ENCODE measurements around the gene ACADVL. TPM values are rescaled to one million over a fixed set of nuclear protein-coding genes. Genes with fewer than 3 reads are reported as not detected.
A peak's percentile ranks its signal among the peaks of the same experiment; 100 is the strongest.
"Not testable (repeated sequence)": the region's sequence is repeated elsewhere in the genome, so short reads cannot be mapped to it uniquely, and the experiment has no call there.

Gene ACADVL
- total RNA-seq, 1 experiment from 2014 or later, result 305 TPM

- no peaks in the 10 kb centered on the region for H3K27me3 ChIP-seq (ENCODE audit: control insufficient read depth, insufficient read depth, low read length)
- H3K27ac ChIP-seq (ENCODE audit: low read length), result peak overlapping the region; percentile 99
- peaks cover 14% of the 10 kb centered on the region for H3K4me1 ChIP-seq (ENCODE audit: control insufficient read depth, insufficient read depth, low read length)
- H3K36me3 ChIP-seq (ENCODE audit: control insufficient read depth, insufficient read depth, low read length), result peaks cover 7% of the 10 kb centered on the region
- DNase-seq (ENCODE audit: low read depth, low spot score) (peak; percentile 91), ATAC-seq (peak; percentile 57)
- no peak for TF ChIP-seq REST (IDR thresholded peaks at IDR 0.05; ENCODE audit: insufficient read depth in 1 of 2, low read depth in 2 of 2, low read length in 1 of 2)
- peak; percentile 92 for TF ChIP-seq POLR2AphosphoS5 (IDR thresholded peaks at IDR 0.05; ENCODE audit: low read depth, low read length)
- TF ChIP-seq TCF7L2 (IDR thresholded peaks at IDR 0.05; ENCODE audit: low read depth, low read length), result peak; percentile 49; the same call in 1 of the 2 replicates
- peak; percentile 98; the same call in 1 of the 2 replicates for TF ChIP-seq SIN3A (IDR thresholded peaks at IDR 0.05; ENCODE audit: borderline replicate concordance, insufficient read depth, low read depth, low read length)
- no peak; the same call in 1 of the 2 replicates for TF ChIP-seq CTCF (IDR thresholded peaks at IDR 0.05)
- POLR2A ChIA-PET, result no interaction called here
- intact Hi-C loops (cut with micrococcal nuclease; ENCODE audit: unreplicated experiment), result no loop called here
- H3K4me3 ChIP-seq (ENCODE audit: low read depth in 2 of 2, low read length in 2 of 2), result peak overlapping the region; percentile 87 to 92
- in situ Hi-C loops (cut with HindIII; ENCODE audit: low pct_unique_long_range_greater_than_20kb, low sequenced_read_pairs), result no loop called here
- CTCF ChIA-PET, result interaction anchor here (0.7 kb wide), 1 partner anchor 207 kb away, joined by 3 read pairs; no protein-coding TSS in a partner anchor
- no peaks in the 10 kb centered on the region for H3K9me3 ChIP-seq (ENCODE audit: control insufficient read depth, insufficient read depth, low read depth, low read length)
- no TSS peak for BruUV-seq (replicated peaks)
These were observed 23.1 kb downstream of the ACADVL start for GRCh38 chr17:7242717-7243452.

- ChIA-PET POLR2A (interaction anchor here (0.7 kb wide), 1 partner anchor 231 kb away, joined by 3 read pairs; the partner anchor contains the start of gene RNASEK), CTCF (no interaction called here)
- Histone ChIP-seq H3K36me3 (ENCODE audit: control insufficient read depth, insufficient read depth, low read length) (peaks cover 7% of the 10 kb centered on the region), H3K27ac (ENCODE audit: low read length) (peak overlapping the region; percentile 99), H3K4me3 (ENCODE audit: low read depth in 2 of 2, low read length in 2 of 2) (peak overlapping the region; percentile 87 to 92), H3K27me3 (ENCODE audit: control insufficient read depth, insufficient read depth, low read length) (no peaks in the 10 kb centered on the region), H3K9me3 (ENCODE audit: control insufficient read depth, insufficient read depth, low read depth, low read length) (no peaks in the 10 kb centered on the region), H3K4me1 (ENCODE audit: control insufficient read depth, insufficient read depth, low read length) (peaks cover 14% of the 10 kb centered on the region)
- ATAC-seq (no peak), DNase-seq (ENCODE audit: low read depth, low spot score) (no peak)
- no peak for TF ChIP-seq SIN3A (IDR thresholded peaks at IDR 0.05; ENCODE audit: borderline replicate concordance, insufficient read depth, low read depth, low read length)
- no peak for TF ChIP-seq CTCF (IDR thresholded peaks at IDR 0.05)
- TF ChIP-seq REST (IDR thresholded peaks at IDR 0.05; ENCODE audit: insufficient read depth in 1 of 2, low read depth in 2 of 2, low read length in 1 of 2), result no peak
- TF ChIP-seq TCF7L2 (IDR thresholded peaks at IDR 0.05; ENCODE audit: low read depth, low read length), result no peak
- no peak for TF ChIP-seq POLR2AphosphoS5 (IDR thresholded peaks at IDR 0.05; ENCODE audit: low read depth, low read length)
- intact Hi-C loops (cut with micrococcal nuclease; ENCODE audit: unreplicated experiment) (no loop called here), in situ Hi-C loops (cut with HindIII; ENCODE audit: low pct_unique_long_range_greater_than_20kb, low sequenced_read_pairs) (no loop called here)
- no TSS peak for BruUV-seq (replicated peaks)
These were observed 23.7 kb downstream of the ACADVL start for GRCh38 chr17:7243453-7243729.

GRCh38 chr17:7243838-7244237, 24.1 kb downstream of the ACADVL start:
- in situ Hi-C loops (cut with HindIII; ENCODE audit: low pct_unique_long_range_greater_than_20kb, low sequenced_read_pairs); H3K9me3 ChIP-seq (ENCODE audit: control insufficient read depth, insufficient read depth, low read depth, low read length); H3K4me3 ChIP-seq (ENCODE audit: low read depth in 2 of 2, low read length in 2 of 2); H3K36me3 ChIP-seq (ENCODE audit: control insufficient read depth, insufficient read depth, low read length); DNase-seq (ENCODE audit: low read depth, low spot score); H3K27me3 ChIP-seq (ENCODE audit: control insufficient read depth, insufficient read depth, low read length); H3K27ac ChIP-seq (ENCODE audit: low read length); CTCF ChIA-PET; ATAC-seq; intact Hi-C loops (cut with micrococcal nuclease; ENCODE audit: unreplicated experiment): not testable (repeated sequence)
- peaks cover 16% of the 10 kb centered on the region for H3K4me1 ChIP-seq (ENCODE audit: control insufficient read depth, insufficient read depth, low read length)
- BruUV-seq (replicated peaks), result TSS peak; percentile 68
- POLR2A ChIA-PET, result interaction anchor here (0.7 kb wide), 1 partner anchor 231 kb away, joined by 3 read pairs; the partner anchor contains the start of gene RNASEK
